Activated naive CD4-positive, alpha-beta T cell treated with anti-CD3 and anti-CD28 coated beads, Interleukin-2, amount 50 U/mL, for 24 hours (primary cell): Measurements from ENCODE around the gene CACNA2D3.

Experiments
- H3K27ac Mint-ChIP-seq: one replicate; pipeline ENCODE4 v1.8.0; 2021; ENCODE audit warnings: mild to moderate bottlenecking, mixed read lengths
- H3K27me3 Mint-ChIP-seq: one replicate; pipeline ENCODE4 v1.8.0; 2021; ENCODE audit warnings: mixed read lengths
- H3K36me3 Mint-ChIP-seq: one replicate; pipeline ENCODE4 v1.8.0; 2021; ENCODE audit warnings: mixed read lengths
- H3K4me1 Mint-ChIP-seq: one replicate; pipeline ENCODE4 v1.8.0; 2021; ENCODE audit warnings: mixed read lengths
- H3K4me3 Mint-ChIP-seq: one replicate; pipeline ENCODE4 v1.8.0; 2021; ENCODE audit warnings: mild to moderate bottlenecking, mixed read lengths
- H3K9me3 Mint-ChIP-seq: one replicate; pipeline ENCODE4 v1.8.0; 2021; ENCODE audit warnings: mixed read lengths

CACNA2D3 gene

GRCh38 chr3:54830658-54831057 lies 708.3 kb downstream of the CACNA2D3 start:
- H3K9me3 Mint-ChIP-seq, result no peaks in the 10 kb centered on the region
- H3K36me3 Mint-ChIP-seq, result no peaks in the 10 kb centered on the region

GRCh38 chr3:54831112-54831511 lies 708.8 kb downstream of the CACNA2D3 start:
- Mint-ChIP-seq H3K9me3 (no peaks in the 10 kb centered on the region), H3K36me3 (no peaks in the 10 kb centered on the region), H3K4me3 (no peak overlapping the region), H3K27me3 (no peaks in the 10 kb centered on the region), H3K4me1 (no peaks in the 10 kb centered on the region), H3K27ac (no peak overlapping the region)

More at GRCh38 chr3:54830658-54831057, 708.3 kb downstream of the CACNA2D3 start:
- H3K27me3 Mint-ChIP-seq, result no peaks in the 10 kb centered on the region
- H3K27ac Mint-ChIP-seq, result no peak overlapping the region
- no peaks in the 10 kb centered on the region for H3K4me1 Mint-ChIP-seq
- H3K4me3 Mint-ChIP-seq, result no peak overlapping the region

GRCh38 chr3:54832876-54833275 lies 710.5 kb downstream of the CACNA2D3 start:
- H3K9me3 Mint-ChIP-seq, result no peaks in the 10 kb centered on the region
- no peaks in the 10 kb centered on the region for H3K4me1 Mint-ChIP-seq
- H3K36me3 Mint-ChIP-seq, result no peaks in the 10 kb centered on the region
- H3K4me3 Mint-ChIP-seq, result no peak overlapping the region
- H3K27me3 Mint-ChIP-seq, result no peaks in the 10 kb centered on the region
- H3K27ac Mint-ChIP-seq, result no peak overlapping the region

- H3K4me1 Mint-ChIP-seq, result no peaks in the 10 kb centered on the region
- no peak overlapping the region for H3K4me3 Mint-ChIP-seq
- H3K36me3 Mint-ChIP-seq, result no peaks in the 10 kb centered on the region
- H3K9me3 Mint-ChIP-seq, result no peaks in the 10 kb centered on the region
- H3K27me3 Mint-ChIP-seq, result no peaks in the 10 kb centered on the region
- no peak overlapping the region for H3K27ac Mint-ChIP-seq
Observed at GRCh38 chr3:54835701-54836100, 713.3 kb downstream of the CACNA2D3 start.

DNA sequence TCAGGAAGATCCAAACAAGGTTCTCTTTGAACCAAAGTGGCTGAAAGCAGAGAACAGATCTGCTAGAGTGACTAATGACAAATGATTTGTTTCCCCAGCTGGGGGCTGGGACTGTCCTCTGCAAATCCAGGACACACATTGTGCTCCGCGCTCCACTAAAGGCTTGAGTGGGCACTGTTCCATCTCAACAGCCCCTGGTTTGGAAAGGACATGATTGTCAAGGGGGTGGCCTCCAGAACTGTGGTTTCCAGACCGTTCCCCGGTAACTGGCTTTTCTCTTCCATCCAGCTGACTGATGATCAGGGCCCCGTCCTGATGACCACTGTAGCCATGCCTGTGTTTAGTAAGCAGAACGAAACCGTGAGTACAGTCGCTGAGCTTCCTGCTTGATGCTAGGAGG lies 714.5 kb downstream of the CACNA2D3 start:
- Mint-ChIP-seq H3K27me3 (no peaks in the 10 kb centered on the region), H3K4me3 (no peak overlapping the region), H3K27ac (no peak overlapping the region), H3K4me1 (no peaks in the 10 kb centered on the region), H3K9me3 (no peaks in the 10 kb centered on the region), H3K36me3 (no peaks in the 10 kb centered on the region)

DNA sequence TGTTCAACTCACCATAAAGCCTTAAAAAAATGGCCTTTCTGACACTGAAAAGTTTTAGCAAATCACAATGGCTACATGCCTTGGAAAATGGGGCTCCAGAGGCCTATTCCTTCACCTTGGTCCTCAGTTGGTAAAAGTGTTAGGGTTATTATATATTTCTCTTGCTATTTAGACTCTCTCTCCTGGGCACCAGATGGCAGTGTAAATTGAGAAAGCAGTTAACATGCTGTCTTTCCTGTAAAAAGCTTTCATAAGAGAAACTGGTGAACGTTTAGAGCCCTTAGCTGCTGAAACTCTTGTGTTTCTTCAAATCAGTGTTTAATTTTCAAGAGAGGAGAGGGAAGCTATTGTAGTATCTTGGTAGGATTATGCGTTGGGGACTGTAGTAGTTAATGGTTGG lies 715.6 kb downstream of the CACNA2D3 start:
- Mint-ChIP-seq H3K9me3 (no peaks in the 10 kb centered on the region), H3K36me3 (no peaks in the 10 kb centered on the region), H3K27me3 (no peaks in the 10 kb centered on the region), H3K27ac (no peak overlapping the region), H3K4me1 (no peaks in the 10 kb centered on the region), H3K4me3 (no peak overlapping the region)

DNA sequence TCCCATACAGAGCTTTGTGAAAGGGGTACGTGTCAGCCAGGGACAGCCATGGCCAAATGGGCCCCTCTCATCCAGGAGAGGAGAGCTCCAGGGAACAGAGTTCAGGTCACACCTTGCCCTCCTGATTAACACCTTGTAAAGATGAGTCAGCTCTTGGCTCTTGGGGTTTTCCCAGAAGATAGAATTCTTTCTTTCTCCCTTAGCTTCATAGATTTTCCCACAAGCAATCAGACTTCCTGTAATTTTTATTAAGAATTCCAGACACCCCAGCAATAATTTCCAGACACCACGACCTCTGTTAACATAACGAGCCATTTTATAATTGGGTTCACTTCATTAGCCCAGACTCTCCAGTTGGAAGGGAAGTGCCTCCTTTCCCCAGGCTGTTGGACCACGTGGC lies 719.1 kb downstream of the CACNA2D3 start:
- Mint-ChIP-seq H3K27ac (no peak overlapping the region), H3K36me3 (no peaks in the 10 kb centered on the region), H3K27me3 (no peaks in the 10 kb centered on the region), H3K4me1 (no peaks in the 10 kb centered on the region), H3K4me3 (no peak overlapping the region), H3K9me3 (no peaks in the 10 kb centered on the region)

DNA sequence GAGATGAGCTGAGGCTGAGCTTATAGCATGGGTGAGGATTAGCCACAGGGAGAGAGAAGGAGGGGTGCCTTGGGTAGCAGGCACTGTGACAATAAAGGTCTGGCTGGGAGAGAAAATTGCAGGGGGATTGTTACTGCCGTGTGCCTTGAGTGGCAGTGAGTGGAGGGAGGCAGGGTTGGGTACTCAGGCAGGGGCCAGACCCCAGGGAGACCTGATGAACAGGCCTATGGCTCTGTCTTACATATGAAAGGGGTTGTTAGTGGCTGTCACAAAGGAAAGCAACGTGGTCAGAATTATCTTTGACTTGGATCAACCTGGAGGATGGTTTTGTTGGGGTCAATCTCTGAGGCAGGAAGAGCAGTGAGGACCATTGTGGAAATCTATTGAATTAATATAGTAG lies 721.0 kb downstream of the CACNA2D3 start:
- H3K27me3 Mint-ChIP-seq, result no peaks in the 10 kb centered on the region
- H3K4me3 Mint-ChIP-seq, result no peak overlapping the region
- H3K9me3 Mint-ChIP-seq, result no peaks in the 10 kb centered on the region
- no peaks in the 10 kb centered on the region for H3K36me3 Mint-ChIP-seq
- no peaks in the 10 kb centered on the region for H3K4me1 Mint-ChIP-seq
- H3K27ac Mint-ChIP-seq, result no peak overlapping the region

DNA sequence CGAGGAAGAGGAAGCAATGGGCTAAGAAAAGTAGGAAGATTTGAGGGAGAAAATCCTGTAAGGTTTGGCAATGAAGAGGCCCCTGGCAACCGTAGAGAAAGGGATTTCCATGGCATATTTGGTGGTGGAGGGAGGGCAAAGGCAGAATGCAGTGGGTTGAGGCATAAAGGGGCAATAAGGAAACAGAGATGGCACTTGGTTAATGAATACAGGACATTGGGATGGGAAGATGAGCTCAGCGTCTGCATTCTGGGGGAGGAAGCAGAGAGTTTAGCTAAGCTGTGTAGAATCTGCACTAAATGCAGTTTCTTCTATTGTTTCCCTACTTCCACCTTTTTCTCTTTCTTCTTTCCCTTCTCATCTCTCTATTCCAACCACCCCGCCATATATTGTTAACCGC lies 721.9 kb downstream of the CACNA2D3 start:
- no peak overlapping the region for H3K4me3 Mint-ChIP-seq
- H3K27ac Mint-ChIP-seq, result no peak overlapping the region
- H3K27me3 Mint-ChIP-seq, result peaks cover 1% of the 10 kb centered on the region
- no peaks in the 10 kb centered on the region for H3K4me1 Mint-ChIP-seq
- no peaks in the 10 kb centered on the region for H3K36me3 Mint-ChIP-seq
- no peaks in the 10 kb centered on the region for H3K9me3 Mint-ChIP-seq

DNA sequence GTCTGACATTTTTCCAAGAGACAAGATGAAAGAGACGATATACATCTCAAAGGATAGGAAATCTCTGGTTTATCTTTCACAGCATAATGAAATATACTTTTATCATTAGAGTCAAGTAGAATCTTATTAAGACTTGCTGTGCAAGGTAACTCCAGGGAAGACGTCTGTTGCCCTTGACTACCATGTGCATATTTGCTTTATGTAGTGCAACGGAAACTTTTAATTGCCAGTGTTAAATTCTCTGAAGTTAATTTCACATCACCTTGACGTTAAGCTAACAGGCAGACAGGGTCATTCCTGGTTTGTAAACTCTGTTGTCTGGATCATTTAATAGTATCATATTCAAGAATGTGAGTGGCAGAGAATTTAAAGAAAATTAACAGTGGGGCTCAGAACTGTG lies 722.7 kb downstream of the CACNA2D3 start:
- H3K36me3 Mint-ChIP-seq, result no peaks in the 10 kb centered on the region
- peaks cover 1% of the 10 kb centered on the region for H3K27me3 Mint-ChIP-seq
- H3K27ac Mint-ChIP-seq, result no peak overlapping the region
- no peaks in the 10 kb centered on the region for H3K9me3 Mint-ChIP-seq
- H3K4me1 Mint-ChIP-seq, result no peaks in the 10 kb centered on the region
- H3K4me3 Mint-ChIP-seq, result no peak overlapping the region

DNA sequence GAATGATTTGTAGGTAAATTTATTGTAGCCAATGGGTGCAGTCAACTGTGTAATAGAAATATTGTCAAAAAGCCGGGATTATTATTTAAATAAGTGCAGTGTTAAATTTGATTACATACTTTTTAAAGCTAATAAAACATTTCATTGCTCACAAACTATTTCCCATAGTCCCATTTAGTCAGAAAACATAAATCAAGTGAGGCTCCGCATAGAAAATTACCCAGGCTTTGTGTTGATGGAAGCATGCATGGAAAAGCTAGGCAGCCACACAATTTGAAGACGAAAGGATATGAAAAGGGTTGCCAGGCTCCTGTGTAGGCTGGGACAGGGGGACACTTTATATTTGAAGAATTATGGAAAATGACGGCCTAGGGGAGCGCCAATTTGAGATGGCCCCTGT lies 723.2 kb downstream of the CACNA2D3 start:
- Mint-ChIP-seq H3K36me3 (no peaks in the 10 kb centered on the region), H3K27ac (no peak overlapping the region), H3K27me3 (peaks cover 1% of the 10 kb centered on the region), H3K4me1 (no peaks in the 10 kb centered on the region), H3K9me3 (no peaks in the 10 kb centered on the region), H3K4me3 (no peak overlapping the region)

GRCh38 chr3:54846119-54846518 lies 723.8 kb downstream of the CACNA2D3 start:
- H3K36me3 Mint-ChIP-seq, result no peaks in the 10 kb centered on the region
- peaks cover 3% of the 10 kb centered on the region for H3K27me3 Mint-ChIP-seq
- no peaks in the 10 kb centered on the region for H3K4me1 Mint-ChIP-seq
- H3K27ac Mint-ChIP-seq, result no peak overlapping the region
- H3K4me3 Mint-ChIP-seq, result no peak overlapping the region
- no peaks in the 10 kb centered on the region for H3K9me3 Mint-ChIP-seq

GRCh38 chr3:54847361-54847760 lies 725.0 kb downstream of the CACNA2D3 start:
- Mint-ChIP-seq H3K4me1 (no peaks in the 10 kb centered on the region), H3K36me3 (no peaks in the 10 kb centered on the region), H3K27ac (no peak overlapping the region), H3K4me3 (no peak overlapping the region), H3K27me3 (peaks cover 3% of the 10 kb centered on the region), H3K9me3 (no peaks in the 10 kb centered on the region)

GRCh38 chr3:54849360-54849759 lies 727.0 kb downstream of the CACNA2D3 start:
- H3K27me3 Mint-ChIP-seq, result peaks cover 6% of the 10 kb centered on the region
- no peaks in the 10 kb centered on the region for H3K4me1 Mint-ChIP-seq
- no peaks in the 10 kb centered on the region for H3K36me3 Mint-ChIP-seq
- H3K4me3 Mint-ChIP-seq, result no peak overlapping the region
- no peak overlapping the region for H3K27ac Mint-ChIP-seq
- H3K9me3 Mint-ChIP-seq, result no peaks in the 10 kb centered on the region

DNA sequence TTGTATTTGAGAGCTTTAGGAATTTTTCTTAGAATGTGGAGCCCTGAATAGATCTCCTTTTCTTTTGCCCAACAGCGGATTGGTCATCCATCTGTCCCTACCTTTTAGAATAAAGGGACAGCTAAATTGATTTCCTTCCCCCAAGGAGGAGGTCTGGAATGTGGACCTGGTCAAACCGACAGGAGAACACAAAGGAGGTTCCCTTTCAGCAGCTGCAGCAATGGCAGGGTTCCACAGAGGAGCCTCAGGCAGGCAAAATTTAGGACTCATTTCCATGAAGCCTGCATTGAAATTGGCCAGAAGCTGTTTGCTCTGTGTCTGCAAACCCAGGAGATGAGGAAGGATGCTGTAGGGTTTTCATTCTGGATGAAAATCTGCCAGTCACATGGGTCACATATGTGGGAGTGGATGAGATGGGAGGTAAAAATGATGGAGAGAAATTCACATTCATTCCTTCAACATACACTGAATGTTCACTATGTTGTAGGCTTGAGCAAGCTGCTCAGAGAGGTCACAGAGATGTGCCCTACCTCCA lies 728.2 kb downstream of the CACNA2D3 start:
- peaks cover 6% of the 10 kb centered on the region for H3K27me3 Mint-ChIP-seq
- H3K36me3 Mint-ChIP-seq, result no peaks in the 10 kb centered on the region
- H3K4me1 Mint-ChIP-seq, result no peaks in the 10 kb centered on the region
- H3K4me3 Mint-ChIP-seq, result no peak overlapping the region
- no peak overlapping the region for H3K27ac Mint-ChIP-seq
- no peaks in the 10 kb centered on the region for H3K9me3 Mint-ChIP-seq

- H3K9me3 Mint-ChIP-seq, result no peaks in the 10 kb centered on the region
- H3K4me3 Mint-ChIP-seq, result no peak overlapping the region
- H3K36me3 Mint-ChIP-seq, result no peaks in the 10 kb centered on the region
- H3K27me3 Mint-ChIP-seq, result peaks cover 8% of the 10 kb centered on the region
- no peaks in the 10 kb centered on the region for H3K4me1 Mint-ChIP-seq
- no peak overlapping the region for H3K27ac Mint-ChIP-seq
Observed at GRCh38 chr3:54853573-54854404, 731.4 kb downstream of the CACNA2D3 start.

- no peak overlapping the region for H3K27ac Mint-ChIP-seq
- H3K4me1 Mint-ChIP-seq, result no peaks in the 10 kb centered on the region
- H3K9me3 Mint-ChIP-seq, result no peaks in the 10 kb centered on the region
- peaks cover 5% of the 10 kb centered on the region for H3K27me3 Mint-ChIP-seq
- H3K36me3 Mint-ChIP-seq, result no peaks in the 10 kb centered on the region
- H3K4me3 Mint-ChIP-seq, result no peak overlapping the region
Observed at GRCh38 chr3:54856271-54856670, 733.9 kb downstream of the CACNA2D3 start.
